ENCODE measurements around the gene ZSCAN31.
"Not testable (repeated sequence)": the region's sequence is repeated elsewhere in the genome, so short reads cannot be mapped to it uniquely, and the experiment has no call there.

ZSCAN31 gene

GRCh38 chr6:28335564-28336283 lies at the start of gene ZSCAN31:
Gene ZSCAN31, minus strand, starts transcription at chr6:28336148. Its CDS starts 6,465 bp downstream, at chr6:28329683.
- DNase-seq: peak; percentile 99

GRCh38 chr6:28384143-28384533 lies 48.2 kb upstream of the ZSCAN31 start:
- DNase-seq: no peak

GRCh38 chr6:28383235-28384142 lies 47.5 kb upstream of the ZSCAN31 start:
- peak; percentile 93 for DNase-seq

- DNase-seq: no peak
Observed at GRCh38 chr6:28380381-28380780, 44.4 kb upstream of the ZSCAN31 start.

GRCh38 chr6:28378644-28379043 lies 42.7 kb upstream of the ZSCAN31 start:
- DNase-seq: no peak

- no peak for DNase-seq
Observed at GRCh38 chr6:28377879-28378278, 41.9 kb upstream of the ZSCAN31 start.

- DNase-seq: no peak
Observed at GRCh38 chr6:28373925-28374324, 38.0 kb upstream of the ZSCAN31 start.

- DNase-seq: no peak
Observed at GRCh38 chr6:28371706-28372451, 35.9 kb upstream of the ZSCAN31 start.

- DNase-seq: no peak
Observed at GRCh38 chr6:28371280-28371679, 35.3 kb upstream of the ZSCAN31 start.

- DNase-seq: no peak
Observed at GRCh38 chr6:28370440-28370839, 34.5 kb upstream of the ZSCAN31 start.

- no peak for DNase-seq
Observed at GRCh38 chr6:28369463-28369862, 33.5 kb upstream of the ZSCAN31 start.

GRCh38 chr6:28368522-28368921 lies 32.6 kb upstream of the ZSCAN31 start:
- no peak for DNase-seq

- DNase-seq: not testable (repeated sequence)
Observed at GRCh38 chr6:28365590-28365989, 29.6 kb upstream of the ZSCAN31 start.

GRCh38 chr6:28360961-28361360 lies 25.0 kb upstream of the ZSCAN31 start:
- DNase-seq: no peak

- not testable (repeated sequence) for DNase-seq
Observed at GRCh38 chr6:28359562-28359961, 23.6 kb upstream of the ZSCAN31 start.

GRCh38 chr6:28357036-28357435 lies 21.1 kb upstream of the ZSCAN31 start:
- no peak for DNase-seq

GRCh38 chr6:28356666-28357020 lies 20.7 kb upstream of the ZSCAN31 start:
- DNase-seq: no peak

GRCh38 chr6:28355743-28356665 lies 20.1 kb upstream of the ZSCAN31 start:
- peak; percentile 88 for DNase-seq

- DNase-seq: no peak
Observed at GRCh38 chr6:28354688-28355554, 19.0 kb upstream of the ZSCAN31 start.

GRCh38 chr6:28353981-28354676 lies 18.2 kb upstream of the ZSCAN31 start:
- no peak for DNase-seq

GRCh38 chr6:28353356-28353755 lies 17.4 kb upstream of the ZSCAN31 start:
- no peak for DNase-seq

All from islet precursor cell (in vitro differentiated cells).